ENCODE results near the gene HNRNPLL. TPM values are rescaled to one million over a fixed set of nuclear protein-coding genes. Genes with fewer than 3 reads are reported as not detected.

Gene HNRNPLL
- total RNA-seq, 1 donor from 2014 or later: 51.9 TPM

DNA sequence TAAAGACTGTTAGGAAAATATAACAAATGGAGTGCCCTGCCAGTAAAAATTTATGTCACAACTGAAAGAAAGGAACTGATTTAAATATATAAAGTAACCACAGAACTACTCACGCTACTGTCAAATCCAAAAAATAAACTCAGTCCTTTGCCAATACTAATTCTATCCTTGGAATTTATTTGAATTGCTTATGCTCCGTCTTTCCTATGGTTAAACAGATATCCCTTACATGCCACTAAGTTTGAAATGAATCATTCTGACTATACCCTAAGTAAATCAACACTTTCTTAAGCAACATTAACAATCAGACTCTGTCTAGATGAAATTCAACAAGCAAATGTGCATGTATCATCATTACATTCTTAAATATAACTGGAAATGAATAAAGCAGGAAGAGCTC lies 9.8 kb downstream of the HNRNPLL start:
- DNase-seq (ENCODE audit: low spot score): no peak

DNA sequence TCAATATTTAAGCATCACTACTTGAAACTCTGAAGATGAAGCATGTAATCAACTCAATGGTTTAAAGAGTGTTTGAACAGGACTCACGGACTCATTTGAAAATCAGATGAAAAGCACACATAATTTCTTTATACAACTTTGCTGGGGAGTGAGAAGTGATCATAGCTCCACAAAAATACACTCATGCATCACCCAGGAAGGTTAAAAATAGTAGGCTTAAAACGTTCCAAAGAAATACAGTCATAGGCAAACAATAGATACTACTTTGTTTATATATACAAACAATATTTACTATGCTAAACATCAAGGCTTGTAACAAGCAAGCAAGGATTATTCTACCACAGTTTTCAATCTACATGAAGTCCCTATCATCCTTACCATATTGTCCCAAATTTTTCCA lies 11.6 kb downstream of the HNRNPLL start:
- no peak for DNase-seq (ENCODE audit: low spot score)

DNA sequence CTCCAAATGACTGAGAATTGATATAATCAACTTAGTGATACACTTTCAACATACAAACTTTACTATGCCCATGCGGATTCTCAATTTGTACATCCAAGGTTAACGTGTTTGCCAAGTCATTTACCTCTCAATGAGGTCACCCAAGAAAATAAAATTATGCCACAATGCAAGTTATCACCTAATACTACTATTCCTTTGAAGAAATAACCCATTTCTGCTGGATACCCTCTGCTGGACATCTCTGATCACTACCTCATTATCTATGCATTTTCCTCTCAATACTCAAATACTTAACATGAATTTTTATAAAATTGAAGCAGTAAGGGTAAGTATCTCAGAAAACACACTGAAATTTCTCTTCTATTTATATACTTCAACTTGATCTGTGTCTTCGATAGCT lies 12.7 kb downstream of the HNRNPLL start:
- no peak for DNase-seq (ENCODE audit: low spot score)

DNA sequence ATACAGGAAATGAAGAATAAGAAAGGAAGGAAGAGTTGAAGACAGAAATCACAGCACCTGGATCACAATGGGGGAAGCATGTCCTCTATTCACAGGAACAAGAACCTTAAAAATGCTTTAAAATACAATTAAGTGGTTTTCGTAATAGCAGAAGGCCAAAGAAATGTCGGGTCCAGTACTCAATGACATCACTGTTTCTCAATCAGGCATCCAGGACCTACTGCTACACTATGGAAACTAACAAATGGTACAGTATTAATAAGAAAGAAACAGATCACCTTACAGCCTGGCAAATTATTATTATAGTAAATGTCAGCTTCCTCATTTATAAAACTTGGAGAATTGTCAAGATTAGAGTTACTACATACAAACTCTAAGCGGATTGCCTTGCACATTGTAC lies 15.8 kb downstream of the HNRNPLL start:
- no peak for DNase-seq (ENCODE audit: low spot score)

DNA sequence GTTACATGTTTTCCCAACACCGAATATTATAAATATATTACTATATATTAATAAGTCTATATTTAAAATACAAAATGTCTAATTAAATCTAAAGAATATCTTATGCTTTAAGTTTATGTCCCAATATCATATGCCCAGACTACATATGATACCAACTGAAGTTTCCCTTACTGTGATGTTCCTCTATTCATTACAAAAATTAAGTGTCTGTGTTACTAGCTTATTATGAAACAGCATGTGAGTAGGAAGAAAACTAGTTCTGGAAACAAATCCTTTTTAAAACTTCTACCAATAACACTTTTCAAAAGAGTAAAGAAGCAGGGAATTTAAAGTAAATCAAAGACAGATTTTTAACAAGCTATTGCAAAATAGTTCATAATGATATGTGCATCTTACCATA lies 17.8 kb downstream of the HNRNPLL start:
- DNase-seq (ENCODE audit: low spot score): no peak

DNA sequence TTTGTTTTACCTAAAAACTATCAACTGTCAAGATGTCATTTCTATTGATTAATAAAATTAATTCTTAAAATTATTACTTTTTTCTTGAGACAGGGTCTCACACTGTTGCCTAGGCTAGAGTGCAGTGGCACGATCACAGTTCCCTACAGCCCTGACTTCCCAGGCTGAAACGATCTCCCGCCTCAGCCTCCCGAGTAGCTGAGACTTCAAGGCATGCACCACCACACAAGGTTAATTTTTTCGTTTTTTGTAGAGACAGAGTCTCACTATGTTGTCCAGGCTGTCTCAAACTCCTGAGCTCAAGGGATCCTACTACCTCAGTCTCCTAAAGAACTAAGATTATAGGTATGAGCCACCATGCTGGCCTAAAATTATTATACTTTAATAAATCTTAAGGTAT lies 18.7 kb downstream of the HNRNPLL start:
- DNase-seq (ENCODE audit: low spot score): no peak

DNA sequence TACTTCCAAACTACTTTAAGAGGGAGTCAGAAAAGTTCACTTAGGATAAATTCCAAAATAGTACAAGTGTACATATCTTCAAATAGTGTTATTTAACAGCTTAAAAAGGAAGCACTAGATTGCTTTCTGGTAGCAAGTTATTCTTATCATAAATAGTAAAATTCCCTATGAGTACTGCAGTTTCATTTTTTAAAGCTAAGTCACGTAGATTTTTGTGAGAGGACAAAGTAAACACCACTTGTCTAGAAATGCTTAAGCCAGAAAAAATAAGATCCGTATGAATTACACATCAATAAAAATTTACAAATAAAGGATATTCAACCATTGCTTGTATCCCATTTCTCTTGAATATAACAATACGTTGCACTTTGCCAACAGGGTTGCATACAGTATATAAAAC lies 19.2 kb downstream of the HNRNPLL start:
- DNase-seq (ENCODE audit: low spot score): no peak

DNA sequence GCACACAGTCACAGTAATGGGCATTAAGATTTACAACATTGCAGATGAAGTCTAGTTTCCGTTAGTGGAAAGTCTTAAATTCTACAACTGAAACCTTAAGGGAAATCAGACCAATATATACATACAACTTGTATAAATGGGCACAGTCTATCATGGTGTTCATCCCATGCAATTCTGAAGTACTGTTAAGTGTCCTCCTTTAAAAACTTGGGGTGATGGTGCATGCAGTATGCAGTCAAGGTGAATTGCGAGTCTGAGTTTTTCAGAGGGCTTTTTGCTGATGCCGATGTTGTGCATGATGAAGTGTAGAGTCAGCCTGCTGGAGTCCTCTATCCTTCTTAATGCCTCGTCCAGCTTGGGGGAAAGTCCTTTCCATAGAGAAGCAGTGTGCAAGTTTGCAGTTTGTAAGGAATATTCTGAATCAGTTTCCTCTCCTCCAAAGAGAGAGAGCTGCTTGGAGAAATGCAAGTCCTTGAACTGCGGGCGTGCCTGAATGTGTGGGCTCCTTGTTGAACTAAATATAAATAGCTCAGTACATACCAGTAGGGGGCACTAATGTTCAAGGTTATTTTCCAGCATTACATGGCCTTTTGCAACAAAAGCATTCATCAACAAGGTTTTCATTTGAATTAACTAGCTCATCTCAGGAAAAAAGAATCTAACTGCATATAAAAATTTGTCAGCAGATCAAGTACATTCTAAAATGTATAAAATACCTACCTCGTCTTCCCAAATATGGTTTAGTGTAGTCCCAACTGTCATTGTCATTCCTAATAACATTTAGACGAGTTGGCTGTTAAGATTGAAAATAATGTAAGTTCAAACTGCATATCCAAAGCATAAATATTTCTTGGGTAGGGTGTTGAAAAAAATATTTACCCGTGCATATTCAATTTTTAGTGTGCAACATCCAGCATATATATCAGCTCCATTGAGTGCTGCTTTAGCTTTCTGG lies 21.3 kb downstream of the HNRNPLL start:
- peak; percentile 33 for DNase-seq (ENCODE audit: low spot score)

DNA sequence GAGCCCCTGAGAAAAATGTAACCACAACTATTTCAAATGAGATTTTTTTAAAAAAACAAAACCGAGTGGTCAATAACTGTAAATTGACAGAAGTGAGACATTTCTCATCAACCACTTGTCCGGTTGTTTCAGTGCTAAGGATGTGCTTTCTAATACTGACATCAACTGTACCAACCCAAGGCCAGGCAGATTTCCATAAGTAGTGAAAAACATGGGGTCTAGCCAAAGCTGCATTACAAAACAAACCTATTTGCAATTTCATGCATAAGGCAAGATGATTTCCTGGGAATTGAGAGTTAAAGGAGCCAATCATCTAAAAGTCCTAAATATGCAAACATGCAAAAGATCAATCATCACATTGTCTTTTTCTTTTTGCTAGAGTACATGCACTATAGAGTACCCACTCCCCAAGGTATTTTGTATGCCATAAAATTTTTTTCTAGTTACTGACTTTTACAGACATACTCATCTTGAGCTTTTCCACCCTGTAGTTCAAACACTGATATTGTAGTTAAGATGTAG lies 22.6 kb downstream of the HNRNPLL start:
- no peak for DNase-seq (ENCODE audit: low spot score)

DNA sequence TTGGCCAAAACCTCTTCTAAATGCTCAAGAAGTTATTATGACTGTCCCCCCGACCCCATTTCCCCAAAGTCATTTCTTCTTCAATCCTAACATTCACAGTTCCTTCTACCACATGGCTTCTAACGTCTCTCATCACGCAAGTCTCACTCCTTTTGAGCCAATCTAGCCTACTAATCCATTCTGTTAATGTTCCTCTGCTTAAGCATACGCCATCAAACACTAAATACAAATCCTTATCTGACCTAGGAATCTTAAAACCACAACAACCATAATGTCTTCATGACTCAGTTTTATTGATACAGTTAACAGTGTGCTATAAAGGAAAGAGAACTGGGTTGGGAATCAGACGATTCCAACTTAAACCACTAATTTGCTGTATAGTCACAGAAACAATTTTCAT lies 23.9 kb downstream of the HNRNPLL start:
- DNase-seq (ENCODE audit: low spot score): no peak

DNA sequence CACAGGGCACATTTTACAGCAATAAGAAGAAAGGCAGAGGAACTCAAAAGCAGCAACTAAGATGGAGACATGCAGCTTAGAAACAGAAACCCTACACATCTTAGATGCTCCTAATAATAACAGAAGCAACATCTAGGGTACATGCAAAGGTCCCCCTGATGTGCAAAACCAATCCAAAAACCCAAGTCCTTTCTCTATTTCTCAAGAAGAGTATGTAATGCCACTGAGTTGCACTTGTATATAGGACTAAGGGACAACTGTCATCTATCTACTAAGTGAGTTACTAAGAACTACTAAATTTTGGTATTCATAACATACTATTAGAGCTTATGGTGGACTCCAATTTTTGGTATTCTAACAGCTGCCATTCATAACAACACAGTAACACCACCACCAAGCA lies 28.4 kb downstream of the HNRNPLL start:
- no peak for DNase-seq (ENCODE audit: low spot score)

DNA sequence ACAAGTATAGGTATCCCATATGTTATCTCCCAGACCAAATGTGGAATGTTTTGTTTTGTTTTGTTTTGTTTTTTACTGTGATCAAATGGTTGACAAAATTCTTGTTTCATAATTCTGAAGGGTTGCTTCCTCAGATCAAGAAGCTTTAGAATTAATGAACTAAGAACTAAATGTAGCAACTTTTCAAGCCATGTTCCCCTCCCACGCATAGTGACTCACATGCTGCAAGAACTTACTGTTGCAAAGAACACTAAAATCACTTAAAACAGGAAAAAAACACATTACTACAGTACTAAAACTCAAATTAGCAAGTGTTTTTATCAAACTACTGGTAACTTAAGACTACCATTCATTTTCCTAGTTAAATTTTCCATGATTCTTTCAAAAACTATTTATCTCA lies 30.6 kb downstream of the HNRNPLL start:
- no peak for DNase-seq (ENCODE audit: low spot score)

DNA sequence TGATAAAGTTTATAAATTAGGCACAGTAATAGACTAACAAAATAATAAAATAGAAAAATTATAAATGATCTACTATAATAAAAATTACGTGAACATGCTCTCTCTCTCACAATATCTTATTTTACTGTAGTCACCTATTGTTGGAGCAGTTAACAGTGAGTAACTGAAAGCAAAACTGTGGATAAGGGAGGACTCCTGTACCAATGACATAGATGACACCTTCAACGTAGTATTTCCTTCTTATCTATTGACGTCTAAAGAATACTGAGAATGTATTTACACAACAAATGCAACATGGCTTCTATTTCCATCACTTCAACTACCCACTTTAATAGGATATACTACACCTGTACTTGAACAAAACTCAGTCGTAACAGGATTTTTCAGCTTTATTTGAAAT lies 31.5 kb downstream of the HNRNPLL start:
- DNase-seq (ENCODE audit: low spot score): no peak

DNA sequence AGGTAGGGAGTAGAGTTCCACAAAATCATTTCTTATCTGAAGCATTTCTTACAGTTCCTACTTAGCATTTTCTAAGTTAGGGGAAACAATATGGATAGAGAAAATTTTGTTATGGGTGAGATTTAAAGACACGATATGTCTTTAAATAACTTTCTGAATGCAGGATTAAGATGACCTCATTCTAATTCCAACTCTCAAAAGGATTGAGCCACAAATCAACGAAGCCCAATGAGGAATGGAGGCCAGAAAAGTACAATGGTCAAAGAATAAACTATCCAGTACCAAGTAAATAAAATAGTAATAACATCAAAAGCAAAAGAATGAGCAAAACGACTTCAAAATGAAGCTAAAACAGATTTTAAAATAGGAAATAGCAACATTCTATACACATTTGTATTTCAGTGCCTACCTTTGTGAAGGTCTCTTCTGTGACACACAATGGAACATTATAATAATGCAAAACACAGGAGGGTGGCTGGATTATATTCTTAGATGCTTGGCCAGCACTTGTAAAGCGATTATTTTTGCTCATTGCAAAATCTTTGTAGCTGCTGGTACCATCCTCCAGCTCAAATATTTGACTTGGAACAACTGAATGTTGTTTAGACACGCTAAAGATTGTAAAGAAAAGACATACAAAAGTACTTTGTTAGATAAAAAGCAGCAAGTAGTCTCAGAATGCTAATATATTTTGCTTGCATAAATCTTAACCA lies 33.8 kb downstream of the HNRNPLL start:
- DNase-seq (ENCODE audit: low spot score): no peak

DNA sequence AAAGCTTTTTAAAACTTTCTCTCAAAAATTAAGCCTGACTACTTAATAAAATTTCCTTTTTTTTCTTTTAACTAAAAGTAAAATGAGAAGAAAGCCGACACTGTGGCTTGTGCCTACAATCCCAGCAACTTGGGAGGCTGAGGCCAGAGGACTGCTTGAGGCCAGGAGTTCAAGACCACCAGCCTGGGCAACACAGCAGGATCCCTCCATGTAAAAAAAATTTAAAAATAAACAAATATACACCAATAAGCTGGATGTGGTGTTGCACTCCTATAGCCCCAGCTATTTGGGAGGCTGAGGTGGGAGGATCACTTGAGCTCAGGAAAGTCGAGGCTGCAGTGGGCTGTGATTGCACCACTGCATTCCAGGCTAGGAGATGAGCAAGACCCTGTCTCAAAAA lies 37.4 kb downstream of the HNRNPLL start:
- DNase-seq (ENCODE audit: low spot score): no peak

DNA sequence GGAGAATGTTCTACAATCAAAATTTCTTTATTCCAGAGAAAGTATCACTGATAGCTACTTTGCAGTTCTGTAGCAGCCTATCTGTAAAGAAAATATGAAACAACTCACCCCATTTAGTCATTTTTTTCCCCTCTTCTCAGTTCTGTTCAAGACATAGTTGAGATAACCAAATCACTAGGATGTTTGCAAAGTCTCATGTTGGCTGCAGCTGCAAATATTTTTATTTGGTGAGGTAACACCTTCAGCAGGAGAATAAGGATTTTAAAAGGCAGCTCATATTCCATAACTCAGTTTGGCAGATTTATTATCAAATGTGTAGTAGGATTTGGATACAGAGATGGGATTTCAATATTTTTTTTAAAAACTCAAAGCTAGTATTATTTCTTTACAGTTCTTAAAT lies 41.0 kb downstream of the HNRNPLL start:
- DNase-seq (ENCODE audit: low spot score): no peak

DNA sequence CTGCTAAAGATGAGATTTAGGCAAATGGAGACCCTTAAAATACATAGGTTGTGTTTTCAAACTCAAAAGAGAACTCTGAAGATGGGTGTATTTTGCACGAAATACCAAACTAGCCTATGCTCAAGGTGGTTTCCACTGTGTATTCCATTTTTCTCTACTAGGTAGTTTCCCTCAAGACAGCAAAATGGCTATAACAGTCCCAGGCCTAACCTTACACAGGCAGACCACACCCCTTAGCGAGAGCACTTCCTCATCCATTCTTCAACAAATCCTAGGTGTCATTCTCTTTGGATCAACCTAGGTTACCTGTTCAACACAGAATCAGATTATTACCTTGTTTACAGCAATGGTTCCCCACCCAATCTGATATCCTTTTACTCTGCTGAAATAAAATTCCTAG lies 42.6 kb downstream of the HNRNPLL start:
- DNase-seq (ENCODE audit: low spot score): no peak

DNA sequence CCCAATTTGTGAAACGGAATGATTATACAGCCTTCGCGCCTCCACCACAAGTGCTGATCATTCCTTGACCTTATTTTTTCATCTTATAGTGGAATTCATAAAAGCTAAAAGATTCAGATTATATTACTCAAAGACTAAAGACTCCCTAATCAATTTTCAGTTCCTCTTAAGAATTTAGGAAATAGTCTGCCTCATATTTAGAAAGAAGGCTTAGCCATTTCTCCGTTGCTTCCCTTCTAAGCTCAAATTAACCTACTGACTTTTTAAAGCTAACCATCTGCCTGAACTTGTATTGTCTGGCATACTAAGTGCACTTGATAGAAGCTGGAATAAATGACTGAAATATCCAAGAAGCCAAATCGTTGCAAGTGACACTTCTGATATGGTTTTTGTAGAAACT lies 44.7 kb downstream of the HNRNPLL start:
- DNase-seq (ENCODE audit: low spot score): no peak

DNA sequence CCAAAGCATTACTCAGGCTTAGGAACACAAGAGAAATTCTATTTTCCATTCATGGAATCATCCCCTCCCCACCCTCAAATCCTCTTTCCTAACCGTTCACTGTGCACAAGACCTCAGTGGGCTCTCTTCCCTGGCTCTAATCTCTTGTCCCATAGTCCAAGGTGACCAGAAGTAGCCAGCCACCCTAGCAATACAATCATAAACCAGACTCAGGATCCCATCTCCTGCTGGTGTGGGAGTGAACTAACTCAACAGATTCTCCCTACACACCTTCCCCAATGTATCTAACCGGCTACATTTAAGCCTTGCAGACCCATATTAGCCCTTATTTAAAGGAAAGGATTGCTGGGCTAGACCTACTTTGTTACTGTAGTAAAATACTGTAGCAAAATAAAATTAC lies 45.5 kb downstream of the HNRNPLL start:
- DNase-seq (ENCODE audit: low spot score): no peak

DNA sequence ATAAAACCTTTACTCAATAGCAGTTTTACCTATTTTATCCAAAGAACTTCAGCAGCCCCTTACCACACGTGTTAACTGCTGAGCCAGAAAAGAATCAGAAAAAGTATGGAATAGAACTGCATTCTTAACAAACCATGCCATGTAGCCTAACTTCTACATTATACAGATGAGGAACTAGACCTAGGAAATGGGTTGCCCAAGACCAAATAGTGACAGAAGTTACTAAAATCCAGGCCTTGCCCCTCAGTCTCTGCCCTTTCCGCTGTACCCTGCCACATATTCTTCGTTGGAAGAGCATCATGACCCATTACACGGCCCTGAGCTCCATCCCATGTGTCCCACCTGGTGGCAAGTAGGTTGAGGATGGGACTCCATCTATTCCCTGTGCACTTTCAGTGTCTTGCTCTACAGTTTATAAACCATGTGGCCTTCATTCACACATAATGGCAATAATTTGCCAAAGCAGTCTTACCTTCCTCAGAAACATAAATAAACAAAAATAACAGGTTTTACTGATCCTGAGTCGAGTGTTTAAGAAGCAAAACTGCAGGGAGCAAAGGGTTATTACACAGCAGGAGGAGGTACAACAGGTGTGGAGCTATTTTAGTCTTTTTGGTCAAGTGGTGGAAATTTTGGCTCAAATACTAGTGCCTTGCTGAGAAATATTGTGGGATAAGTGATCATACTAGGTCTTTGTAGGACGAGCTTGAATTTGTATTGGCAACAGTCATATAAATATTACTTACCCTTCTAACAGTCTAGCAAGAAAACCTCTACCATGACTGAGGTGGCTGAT lies 46.5 kb downstream of the HNRNPLL start:
- no peak for DNase-seq (ENCODE audit: low spot score)

DNA sequence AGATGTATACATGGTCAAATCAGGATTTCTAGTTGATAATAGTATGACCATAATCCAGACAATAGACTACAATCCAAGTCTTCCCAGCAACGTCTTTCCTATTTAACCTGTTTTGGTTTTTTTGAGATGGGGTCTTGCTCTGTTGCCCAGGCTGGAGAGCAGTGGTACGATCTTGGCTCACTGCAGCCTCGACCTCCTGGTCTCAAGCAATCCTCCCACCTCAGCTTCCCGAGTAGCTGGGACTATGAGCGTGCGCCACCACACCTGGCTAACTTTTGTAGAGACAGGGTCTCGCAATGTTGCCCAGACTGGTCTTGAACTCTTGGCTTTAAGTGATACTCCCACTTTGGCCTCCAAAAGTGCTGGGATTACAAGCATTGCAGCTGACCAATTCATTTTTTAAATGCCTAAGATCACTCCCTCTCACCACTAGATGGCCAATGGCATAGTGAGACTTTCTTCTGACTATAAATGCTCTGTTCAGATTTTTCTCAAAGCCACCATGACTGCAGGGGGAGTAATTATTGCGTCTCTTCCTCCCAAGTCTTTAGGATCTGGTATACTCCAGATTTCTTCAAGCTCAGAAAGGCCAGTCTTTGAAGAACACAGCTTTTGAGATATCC lies 47.6 kb downstream of the HNRNPLL start:
- DNase-seq (ENCODE audit: low spot score): no peak

DNA sequence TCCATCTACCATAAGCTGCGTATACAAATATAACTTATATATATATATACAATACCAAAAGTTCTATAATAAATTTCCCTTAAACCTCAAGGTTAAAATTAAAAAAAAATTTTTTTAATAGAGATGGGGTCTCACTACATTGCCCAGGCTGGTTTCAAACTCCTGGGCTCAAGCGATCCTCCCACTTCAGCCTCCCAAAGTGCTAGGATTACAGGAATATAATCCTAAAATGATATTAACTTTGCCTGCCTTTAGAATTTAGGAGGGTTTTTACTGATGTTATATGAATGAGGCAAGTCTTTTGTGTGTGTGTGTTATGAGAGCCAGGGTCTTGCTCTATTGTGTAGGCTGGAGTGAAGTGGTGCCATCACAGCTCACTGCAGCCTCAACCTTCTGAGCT lies 49.2 kb downstream of the HNRNPLL start:
- DNase-seq (ENCODE audit: low spot score): no peak

All from mucosa of gallbladder (tissue), 1 donor.